Loucy (cell line): ENCODE measurements around the gene NSDHL.

ENCODE experiments used
- EZH2phosphoT487 ChIP-seq: fragments of 200-600 bp; IDR thresholded peaks from 2 replicates; pipeline ENCODE4 v1.6.1; 2018; ENCODE audit warnings: antibody characterized with exemption, mild to moderate bottlenecking, moderate library complexity, borderline replicate concordance
- TF ChIP-seq, protein P1 (sequence below): fragments of 200-600 bp; sonication (generic); conservative IDR thresholded peaks from 2 replicates; pipeline ENCODE4 v1.5.1; 2014; ENCODE audit warnings: mild to moderate bottlenecking, antibody characterized with exemption, low read length

DNA sequence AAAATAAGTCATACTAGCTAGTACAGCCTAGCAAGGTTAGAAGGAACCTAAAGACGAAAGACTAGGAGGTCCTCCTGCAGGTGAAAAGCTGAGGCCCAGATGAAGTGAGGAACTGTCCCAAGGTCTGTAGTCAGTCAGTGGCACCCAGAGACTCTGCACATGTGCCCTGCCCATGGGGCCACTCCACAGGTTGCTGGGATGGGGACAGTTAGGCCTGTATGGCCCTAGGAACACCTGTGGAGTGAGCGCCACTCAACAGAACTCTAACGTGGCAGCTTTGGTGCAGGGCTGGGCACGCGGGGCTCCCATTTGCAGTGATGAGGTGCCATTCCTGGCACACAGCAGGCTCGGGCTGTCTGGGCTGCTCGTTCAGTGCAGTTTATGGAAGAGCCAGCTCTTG is 81.8 kb downstream of the NSDHL start:
- no peak for TF ChIP-seq EZH2phosphoT487
- TF ChIP-seq, protein P1, sequence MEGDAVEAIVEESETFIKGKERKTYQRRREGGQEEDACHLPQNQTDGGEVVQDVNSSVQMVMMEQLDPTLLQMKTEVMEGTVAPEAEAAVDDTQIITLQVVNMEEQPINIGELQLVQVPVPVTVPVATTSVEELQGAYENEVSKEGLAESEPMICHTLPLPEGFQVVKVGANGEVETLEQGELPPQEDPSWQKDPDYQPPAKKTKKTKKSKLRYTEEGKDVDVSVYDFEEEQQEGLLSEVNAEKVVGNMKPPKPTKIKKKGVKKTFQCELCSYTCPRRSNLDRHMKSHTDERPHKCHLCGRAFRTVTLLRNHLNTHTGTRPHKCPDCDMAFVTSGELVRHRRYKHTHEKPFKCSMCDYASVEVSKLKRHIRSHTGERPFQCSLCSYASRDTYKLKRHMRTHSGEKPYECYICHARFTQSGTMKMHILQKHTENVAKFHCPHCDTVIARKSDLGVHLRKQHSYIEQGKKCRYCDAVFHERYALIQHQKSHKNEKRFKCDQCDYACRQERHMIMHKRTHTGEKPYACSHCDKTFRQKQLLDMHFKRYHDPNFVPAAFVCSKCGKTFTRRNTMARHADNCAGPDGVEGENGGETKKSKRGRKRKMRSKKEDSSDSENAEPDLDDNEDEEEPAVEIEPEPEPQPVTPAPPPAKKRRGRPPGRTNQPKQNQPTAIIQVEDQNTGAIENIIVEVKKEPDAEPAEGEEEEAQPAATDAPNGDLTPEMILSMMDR, result no peak
